ENCODE measurements around the gene C9orf50.
"Not testable (repeated sequence)": the region's sequence is repeated elsewhere in the genome, so short reads cannot be mapped to it uniquely, and the experiment has no call there.

The C9orf50 gene

GRCh38 chr9:129620669-129621295, at the start of gene C9orf50:
Gene C9orf50, minus strand, starts transcription at chr9:129621101. Its CDS starts 527 bp downstream, at chr9:129620574.
- no peak for DNase-seq (ENCODE audit: low read depth in 3 of 3, low spot score in 1 of 3)

- no peak for DNase-seq (ENCODE audit: low read depth in 3 of 3, low spot score in 1 of 3)
These were observed 49.0 kb upstream of the C9orf50 start for GRCh38 chr9:129669946-129670345.

DNA sequence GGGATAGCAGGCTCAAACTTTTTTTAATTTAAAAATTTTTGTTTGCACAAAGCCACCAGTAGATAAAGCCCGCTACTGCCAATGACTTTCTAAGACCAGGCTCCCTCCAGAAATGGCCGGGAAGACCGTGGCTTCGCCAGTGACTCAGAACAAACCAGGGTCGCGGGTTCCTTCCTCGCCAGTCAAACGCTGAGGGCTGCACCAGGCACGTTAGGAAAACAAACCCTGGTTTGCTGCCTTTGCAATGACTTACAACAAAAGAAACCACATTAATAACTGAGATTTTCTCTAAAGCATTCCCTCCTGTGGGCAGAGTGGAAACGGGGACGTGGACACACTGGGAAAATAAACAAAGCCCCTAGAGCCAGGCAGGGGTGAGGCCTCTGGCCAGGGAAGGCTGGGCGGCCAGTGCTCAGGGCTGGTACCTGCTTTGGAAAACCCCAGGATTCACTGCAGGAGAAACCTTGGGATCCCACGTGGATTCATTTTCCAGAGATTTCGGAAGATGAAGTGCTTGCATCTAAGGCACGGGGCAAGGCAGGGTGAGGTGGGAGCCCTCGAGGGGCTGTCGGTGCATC, 48.3 kb upstream of the C9orf50 start:
- DNase-seq (ENCODE audit: low read depth in 3 of 3, low spot score in 1 of 3) = no peak

DNA sequence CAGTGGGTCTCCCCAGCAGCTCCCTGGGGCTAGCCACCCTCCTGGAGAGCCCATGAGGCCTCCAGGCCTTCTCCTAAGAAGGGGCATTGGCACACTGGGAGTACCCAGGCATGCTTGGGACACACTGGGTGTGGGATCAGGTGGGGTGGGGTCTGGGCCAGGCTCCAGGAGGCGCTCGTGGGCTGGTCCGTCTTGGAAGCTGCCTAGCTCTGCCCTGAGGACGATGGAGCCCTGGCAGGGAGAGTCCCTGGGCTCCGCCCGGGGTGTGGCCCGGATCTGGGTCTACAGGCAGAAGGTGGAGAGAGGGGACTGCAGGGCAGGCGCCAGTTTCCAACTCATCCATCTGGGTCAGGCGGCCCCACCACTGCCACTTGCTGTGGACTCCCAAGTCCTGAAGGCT, 46.9 kb upstream of the C9orf50 start:
- DNase-seq (ENCODE audit: low read depth in 3 of 3, low spot score in 1 of 3) = no peak

DNA sequence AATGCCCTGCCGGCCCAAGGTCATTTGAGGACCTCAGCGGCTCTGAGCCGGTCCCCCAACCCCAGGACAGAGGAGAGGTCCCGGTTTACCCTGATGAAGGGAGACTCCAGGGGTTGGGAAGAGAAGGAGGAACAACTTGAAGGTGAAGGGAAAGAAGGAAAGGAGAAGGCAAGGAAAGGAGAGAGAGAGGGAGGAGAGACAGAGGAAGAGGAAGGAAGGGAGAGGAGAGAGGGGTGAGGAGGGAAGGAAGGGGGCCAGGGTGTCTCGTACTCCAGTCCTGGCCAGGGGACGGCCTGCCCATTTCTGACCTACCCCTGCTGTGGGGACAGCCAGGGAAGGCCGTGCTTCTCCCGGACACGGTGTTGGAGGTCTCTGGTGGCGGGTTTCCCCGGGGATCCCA, 46.5 kb upstream of the C9orf50 start:
- DNase-seq (ENCODE audit: low read depth in 3 of 3, low spot score in 1 of 3) = no peak

DNA sequence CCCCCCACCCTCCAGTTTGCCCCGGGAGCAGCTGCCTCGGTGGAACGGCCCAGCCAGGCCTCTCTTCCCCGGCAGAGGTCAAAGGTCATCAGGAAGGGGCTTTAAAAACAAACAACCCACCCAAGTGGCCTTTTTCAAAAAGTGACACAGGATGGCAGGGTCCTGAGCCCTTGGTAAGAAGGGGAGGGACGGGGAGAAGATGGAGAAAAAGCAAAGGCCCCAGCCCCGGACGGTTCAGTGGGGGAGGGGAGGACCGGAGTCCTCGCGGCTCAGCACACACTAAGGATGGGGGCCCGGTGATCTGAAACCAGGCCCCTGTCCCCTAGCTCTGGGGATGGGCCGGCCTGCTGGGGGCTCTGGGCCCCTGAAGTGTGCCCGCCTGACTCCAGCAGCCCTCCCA, 45.7 kb upstream of the C9orf50 start:
- DNase-seq (ENCODE audit: low read depth in 3 of 3, low spot score in 1 of 3) = no peak

- DNase-seq (ENCODE audit: low read depth in 3 of 3, low spot score in 1 of 3) = no peak
These were observed 45.1 kb upstream of the C9orf50 start for GRCh38 chr9:129665814-129666520.

DNA sequence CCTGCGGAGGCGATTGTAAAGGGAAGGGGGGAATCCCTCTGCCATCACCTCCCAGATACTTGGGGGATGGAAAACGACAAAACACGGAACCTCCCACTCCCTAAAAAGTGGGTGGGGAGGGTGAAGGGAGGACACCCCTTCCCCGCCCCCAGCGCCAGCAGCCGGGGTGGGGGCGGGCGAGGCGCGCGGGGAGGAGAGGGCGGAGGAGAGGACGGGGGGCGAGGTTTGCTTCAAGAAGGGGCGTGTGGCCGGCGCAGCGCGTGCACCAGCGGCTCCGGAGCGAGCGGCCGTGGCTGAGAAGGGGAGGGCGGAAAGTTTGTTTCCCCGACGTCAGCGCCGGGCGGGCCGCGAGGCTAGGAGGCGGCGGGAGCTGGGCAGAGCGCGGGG, 44.5 kb upstream of the C9orf50 start, which contains the start of gene PRRX2:
PRRX2 (plus strand) TSS at position 259 of the 387 bp plus-strand sequence. CDS start 221 bp downstream, outside the sequence.
- no peak for DNase-seq (ENCODE audit: low read depth in 3 of 3, low spot score in 1 of 3)

DNA sequence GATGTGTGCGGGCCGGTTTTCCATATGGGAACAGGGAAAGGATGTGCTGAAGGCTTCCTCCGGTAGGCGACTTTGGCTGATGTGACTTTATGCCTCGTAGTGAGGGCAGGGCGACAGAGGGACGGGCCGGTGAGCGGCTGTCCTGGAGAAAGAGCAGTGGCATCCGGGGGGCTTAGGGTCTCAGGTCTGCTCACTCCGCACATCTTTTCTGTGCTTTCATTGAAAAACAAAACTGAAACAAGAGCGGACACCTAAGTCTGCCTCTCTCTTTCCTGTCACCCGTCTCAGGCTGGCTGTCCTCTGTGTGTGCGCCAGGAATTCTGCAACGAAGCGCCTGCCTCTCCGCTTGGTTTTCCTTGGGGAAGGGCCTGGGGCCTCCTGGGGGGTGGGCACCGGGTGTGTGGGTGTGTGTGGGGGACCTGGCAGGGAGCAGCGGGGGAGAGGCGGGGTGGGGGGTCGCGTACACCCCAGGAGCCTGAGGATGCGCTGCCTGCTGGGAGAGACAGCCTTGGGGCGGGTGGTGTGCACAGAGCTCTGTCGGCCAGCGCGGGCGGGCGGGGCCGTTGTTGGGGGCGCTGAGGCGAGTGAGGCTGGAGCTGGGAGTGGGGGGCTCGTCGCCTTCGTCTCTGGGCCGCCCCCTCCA, 44.0 kb upstream of the C9orf50 start:
- no peak for DNase-seq (ENCODE audit: low read depth in 3 of 3, low spot score in 1 of 3)

DNA sequence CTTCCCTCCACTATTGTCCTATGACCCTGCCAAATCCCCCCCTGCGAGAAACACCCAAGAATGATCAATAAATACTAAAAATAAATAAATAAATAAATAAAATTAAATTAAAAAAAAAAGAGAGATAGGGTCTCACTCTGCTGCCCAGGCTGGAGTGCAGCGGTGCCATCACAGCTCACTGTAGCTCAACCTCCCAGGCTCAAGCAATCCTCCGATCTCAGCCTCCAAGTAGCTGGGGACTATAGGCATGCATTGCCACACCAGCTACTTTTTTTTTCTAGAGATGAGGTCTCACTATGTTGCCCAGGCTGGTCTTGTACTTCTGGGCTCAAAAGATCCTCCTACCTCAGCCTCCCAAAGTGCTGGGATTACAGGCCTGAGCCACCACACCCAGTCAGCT, 41.3 kb upstream of the C9orf50 start:
- DNase-seq (ENCODE audit: low read depth in 3 of 3, low spot score in 1 of 3) = not testable (repeated sequence)

DNA sequence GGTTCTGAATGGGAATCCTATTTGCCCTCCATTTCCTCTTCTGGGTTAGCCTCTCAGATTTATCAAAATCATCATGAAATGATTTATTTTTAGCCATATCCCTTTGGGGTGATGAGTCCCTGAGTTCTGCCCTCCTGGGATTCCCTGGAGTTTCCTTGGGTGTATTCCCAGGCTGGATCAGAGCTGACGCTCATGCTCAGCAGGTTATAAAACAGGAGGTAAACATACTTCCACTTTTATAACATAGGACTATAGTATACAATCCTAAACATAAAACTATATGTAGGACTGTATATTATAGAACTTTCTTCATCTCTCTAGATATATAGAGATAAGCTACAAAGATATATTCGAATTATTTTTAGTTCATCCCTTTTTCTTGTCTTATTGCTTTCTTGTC, 40.1 kb upstream of the C9orf50 start:
- DNase-seq (ENCODE audit: low read depth in 3 of 3, low spot score in 1 of 3) = no peak

GRCh38 chr9:129656795-129657390, 36.0 kb upstream of the C9orf50 start:
- DNase-seq (ENCODE audit: low read depth in 3 of 3, low spot score in 1 of 3) = no peak

DNA sequence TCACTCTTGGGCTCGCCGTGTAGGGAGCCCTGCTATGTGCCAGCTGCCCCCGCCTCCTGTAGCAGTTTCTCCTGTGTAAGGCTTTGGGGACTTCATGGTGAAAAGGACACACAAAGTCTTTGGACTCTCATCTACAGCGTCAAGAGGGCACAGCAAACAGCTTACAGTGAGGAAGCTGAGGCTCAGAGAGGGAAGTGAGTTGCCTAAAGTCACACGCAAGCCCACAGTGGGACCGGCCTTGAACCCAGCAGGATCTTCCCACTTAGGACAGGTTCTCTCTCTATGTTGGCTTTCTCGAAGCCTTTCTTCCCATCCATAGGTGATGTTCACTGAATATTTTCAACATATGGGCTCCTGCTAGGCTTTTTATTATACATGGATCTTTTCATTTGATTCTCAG, 34.8 kb upstream of the C9orf50 start:
- no peak for DNase-seq (ENCODE audit: low read depth in 3 of 3, low spot score in 1 of 3)

DNA sequence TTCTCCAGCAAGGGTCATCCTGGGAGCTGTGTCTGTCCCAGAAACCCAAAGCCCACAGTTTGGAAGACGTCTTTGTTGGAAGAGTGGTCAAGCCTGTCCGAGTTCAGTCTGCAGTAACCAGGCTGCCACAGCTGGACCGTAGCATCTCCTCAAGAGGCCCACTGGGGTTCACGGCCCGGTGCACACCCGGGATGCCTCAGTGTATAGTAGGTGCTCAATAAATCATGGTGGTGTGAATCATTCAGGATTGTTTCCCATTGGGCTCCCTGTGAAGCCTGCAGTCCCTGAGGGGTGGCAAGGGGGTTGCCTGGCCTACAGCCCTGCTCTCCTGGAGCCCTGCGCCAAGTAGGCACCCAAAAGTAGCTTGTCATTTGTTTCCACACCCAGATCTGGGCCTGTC, 34.3 kb upstream of the C9orf50 start:
- no peak for DNase-seq (ENCODE audit: low read depth in 3 of 3, low spot score in 1 of 3)

DNA sequence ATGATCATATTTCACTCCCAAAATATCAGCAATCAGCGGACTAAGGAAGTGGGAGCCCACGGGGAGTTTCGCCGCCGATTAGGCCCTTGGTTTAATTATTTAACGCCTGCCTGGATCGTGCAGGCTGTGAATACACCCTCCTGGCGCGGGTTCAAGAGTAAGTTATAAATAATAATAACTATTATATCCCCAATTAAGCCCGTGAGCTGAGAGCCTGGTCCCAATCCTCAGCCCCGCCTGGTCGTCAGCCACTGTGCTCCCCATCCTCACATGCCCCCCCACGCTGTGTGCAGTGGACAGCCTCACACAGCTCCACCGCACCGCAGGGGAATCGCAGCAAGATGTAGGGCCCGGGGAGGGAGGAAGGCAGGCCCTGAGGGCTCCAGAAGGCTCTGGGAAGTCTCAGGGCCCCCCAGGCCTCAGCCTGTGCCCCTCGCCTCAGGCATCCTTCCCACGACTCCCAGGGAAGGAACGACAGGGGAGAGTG, 33.7 kb upstream of the C9orf50 start:
- no peak for DNase-seq (ENCODE audit: low read depth in 3 of 3, low spot score in 1 of 3)

DNA sequence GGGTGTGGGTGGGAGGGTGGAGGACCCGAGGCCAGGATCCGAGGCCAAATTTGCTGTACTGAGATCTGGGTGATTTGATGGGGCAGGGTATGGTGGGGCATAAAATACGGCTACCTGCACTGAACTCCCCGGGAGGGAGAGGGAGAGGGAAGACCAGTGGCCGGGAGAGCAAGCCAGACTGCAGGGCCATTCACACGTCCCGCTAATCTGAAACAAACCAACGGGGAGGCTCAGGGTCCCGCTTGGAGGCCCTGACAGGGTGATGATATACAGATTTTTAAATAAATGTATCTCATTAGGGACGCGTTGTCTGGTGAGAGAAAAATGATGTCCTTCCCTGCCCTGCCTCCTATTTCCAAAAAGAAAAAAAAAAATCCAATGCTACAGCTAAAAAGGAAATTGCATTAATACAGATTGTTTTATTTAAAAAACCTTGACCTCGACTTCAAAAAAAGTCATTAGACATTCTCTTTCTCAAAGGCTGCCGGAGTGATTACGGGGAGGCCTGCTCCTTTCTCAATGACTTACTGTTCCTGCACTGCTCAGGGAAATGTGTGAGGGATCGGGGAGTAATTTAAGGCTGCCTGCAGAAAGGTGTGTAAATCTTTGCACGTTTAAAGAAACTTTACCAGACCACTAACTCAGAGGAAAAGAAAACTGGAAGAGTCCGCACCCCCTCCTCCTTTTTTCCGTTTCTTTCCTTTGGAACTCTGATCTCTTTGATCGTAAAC, 33.1 kb upstream of the C9orf50 start:
- no peak for DNase-seq (ENCODE audit: low read depth in 3 of 3, low spot score in 1 of 3)

- no peak for DNase-seq (ENCODE audit: low read depth in 3 of 3, low spot score in 1 of 3)
These were observed 29.9 kb upstream of the C9orf50 start for GRCh38 chr9:129650680-129651235.

DNA sequence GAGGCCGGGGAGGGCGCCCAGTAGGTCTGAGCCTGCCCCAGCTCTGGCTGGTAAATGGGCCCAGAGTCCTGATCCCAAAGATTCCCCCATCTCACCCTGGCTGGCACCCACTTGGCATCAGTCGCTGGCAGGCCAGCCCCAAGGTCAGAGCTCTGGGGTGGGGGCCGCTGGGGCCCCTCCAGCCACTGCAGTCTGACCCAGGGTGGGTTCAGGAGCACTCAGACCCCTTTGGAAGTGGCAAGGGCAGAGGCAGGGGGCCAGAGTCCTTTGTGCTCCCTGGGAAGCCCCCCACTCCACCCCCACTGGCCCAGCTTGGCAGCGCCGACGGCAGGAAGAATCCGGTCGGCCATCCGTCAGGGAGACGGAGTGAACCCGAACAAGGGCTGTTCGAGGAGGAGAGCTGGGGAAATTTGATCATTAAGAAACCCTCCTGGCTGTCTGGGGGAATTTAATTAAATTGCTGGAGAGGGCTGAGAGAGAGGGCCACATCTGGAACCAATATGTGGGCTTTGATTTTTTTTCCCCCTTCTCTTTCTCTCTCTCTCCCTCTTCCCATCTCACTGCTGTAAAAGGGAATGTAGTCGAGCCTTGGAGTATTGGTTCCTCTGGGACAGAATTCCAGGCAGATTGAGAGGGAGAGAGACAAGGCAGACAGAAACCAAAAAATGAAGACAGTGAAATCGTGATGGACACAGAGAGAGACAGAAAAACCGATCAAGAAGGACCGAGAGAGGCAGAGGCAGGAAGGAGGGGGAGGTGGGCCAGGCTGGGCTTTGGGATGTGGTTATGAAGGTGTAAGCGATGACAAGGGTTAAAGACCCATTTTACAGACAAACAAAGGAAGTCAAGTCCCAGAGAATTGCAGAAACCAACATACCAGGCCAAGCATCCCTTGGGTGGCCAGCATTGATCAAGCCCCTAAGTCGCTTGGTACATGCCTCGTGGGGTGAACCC, 29.1 kb upstream of the C9orf50 start:
- DNase-seq (ENCODE audit: low read depth in 3 of 3, low spot score in 1 of 3) = no peak

GRCh38 chr9:129648764-129649115, 27.8 kb upstream of the C9orf50 start:
- DNase-seq (ENCODE audit: low read depth in 3 of 3, low spot score in 1 of 3) = no peak
